ACC112 (cell line): Measurements from ENCODE around the gene ACOT8.

Experiments used
- H2AFZ ChIP-seq: fragments of 200-600 bp; sonication (generic); one replicate; pipeline ENCODE4 v1.6.0; 2017; ENCODE audit warnings: antibody characterized with exemption, low read length; ENCODE audit not compliant: unreplicated experiment
- H3K27ac ChIP-seq: fragments of 200-600 bp; sonication (generic); 2 replicates; pipeline ENCODE4 v1.5.1; 2014; ENCODE audit warnings: low read depth, mild to moderate bottlenecking, antibody characterized with exemption, low read length, moderate library complexity
- H3K27me3 ChIP-seq: fragments of 200-600 bp; sonication (generic); 2 replicates; pipeline ENCODE4 v1.6.1; 2014; ENCODE audit warnings: mild to moderate bottlenecking, antibody characterized with exemption, low read length, moderate library complexity, mixed read lengths; ENCODE audit not compliant: insufficient read depth
- H3K36me3 ChIP-seq: fragments of 200-600 bp; sonication (generic); 2 replicates; pipeline ENCODE4 v1.6.1; 2016; ENCODE audit warnings: mild to moderate bottlenecking, antibody characterized with exemption, low read length, moderate library complexity, mixed read lengths; ENCODE audit not compliant: insufficient read depth
- H3K4me1 ChIP-seq: fragments of 200-600 bp; sonication (generic); one replicate; pipeline ENCODE4 v1.6.1; 2016; ENCODE audit warnings: low read length, mixed read lengths; ENCODE audit not compliant: insufficient read depth, unreplicated experiment, control insufficient read depth
- H3K4me3 ChIP-seq: fragments of 200-600 bp; sonication (generic); 2 replicates; pipeline ENCODE4 v1.5.1; 2014; ENCODE audit warnings: mild to moderate bottlenecking, low read depth, low read length
- H3K79me2 ChIP-seq: fragments of 200-600 bp; sonication (generic); one replicate; pipeline ENCODE4 v1.6.0; 2016; ENCODE audit warnings: low read length; ENCODE audit not compliant: control insufficient read depth, unreplicated experiment, insufficient read depth

ACOT8 gene

GRCh38 chr20:45896641-45897161 is 39.5 kb upstream of the ACOT8 start:
- Histone ChIP-seq H2AFZ (no peak overlapping the region), H3K36me3 (peaks cover 6% of the 10 kb centered on the region; the same call in 1 of the 2 replicates), H3K79me2 (peaks cover 4% of the 10 kb centered on the region), H3K4me1 (peaks cover 8% of the 10 kb centered on the region), H3K27ac (no peak overlapping the region), H3K4me3 (no peak overlapping the region), H3K27me3 (no peaks in the 10 kb centered on the region)

- Histone ChIP-seq H3K79me2 (peaks cover 5% of the 10 kb centered on the region), H3K27ac (no peak overlapping the region), H3K27me3 (no peaks in the 10 kb centered on the region), H3K4me1 (peaks cover 8% of the 10 kb centered on the region), H3K36me3 (peaks cover 6% of the 10 kb centered on the region; the same call in 1 of the 2 replicates), H3K4me3 (no peak overlapping the region), H2AFZ (no peak overlapping the region)
These were observed 37.6 kb upstream of the ACOT8 start for GRCh38 chr20:45894797-45895196.

- H3K4me1 ChIP-seq: peaks cover 8% of the 10 kb centered on the region
- H3K4me3 ChIP-seq: no peak overlapping the region
- no peak overlapping the region for H2AFZ ChIP-seq
- peaks cover 5% of the 10 kb centered on the region for H3K79me2 ChIP-seq
- H3K27ac ChIP-seq: no peak overlapping the region
- H3K36me3 ChIP-seq: peaks cover 6% of the 10 kb centered on the region; the same call in 1 of the 2 replicates
- H3K27me3 ChIP-seq: no peaks in the 10 kb centered on the region
These were observed 36.6 kb upstream of the ACOT8 start for GRCh38 chr20:45893831-45894230.

DNA sequence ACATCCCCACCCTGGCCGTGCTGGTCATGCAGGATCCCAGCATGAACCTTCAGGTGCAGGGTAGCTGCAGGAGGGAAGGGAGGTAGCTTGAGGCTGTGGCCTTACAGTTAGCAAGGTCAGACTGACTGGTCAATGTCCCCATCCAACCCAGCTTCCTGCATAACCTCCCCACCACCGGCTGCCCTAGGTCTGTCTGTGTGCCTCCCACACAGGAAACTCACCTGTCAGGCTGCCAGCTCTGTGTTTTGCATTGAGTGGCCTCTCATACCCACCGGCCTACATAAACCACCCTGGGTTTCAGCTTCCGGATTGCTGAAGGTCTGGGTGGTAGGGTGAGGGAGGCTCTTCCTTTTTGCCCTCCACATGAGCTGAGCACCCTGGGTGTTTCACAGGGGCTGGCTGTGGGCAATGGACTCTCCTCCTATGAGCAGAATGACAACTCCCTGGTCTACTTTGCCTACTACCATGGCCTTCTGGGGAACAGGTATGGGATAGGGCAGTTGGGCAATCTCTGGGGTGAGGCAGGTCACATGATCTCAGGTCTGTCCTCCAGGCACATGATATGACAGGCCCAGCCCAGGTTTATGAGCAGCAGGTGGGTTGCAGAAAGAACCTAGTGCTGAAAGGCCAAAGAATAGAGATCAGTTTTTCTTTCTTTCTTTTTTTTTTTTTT is 35.8 kb upstream of the ACOT8 start:
- peaks cover 6% of the 10 kb centered on the region; the same call in 1 of the 2 replicates for H3K36me3 ChIP-seq
- no peaks in the 10 kb centered on the region for H3K27me3 ChIP-seq
- H2AFZ ChIP-seq: no peak overlapping the region
- H3K4me1 ChIP-seq: peaks cover 8% of the 10 kb centered on the region
- H3K4me3 ChIP-seq: no peak overlapping the region
- peaks cover 5% of the 10 kb centered on the region for H3K79me2 ChIP-seq
- no peak overlapping the region for H3K27ac ChIP-seq

DNA sequence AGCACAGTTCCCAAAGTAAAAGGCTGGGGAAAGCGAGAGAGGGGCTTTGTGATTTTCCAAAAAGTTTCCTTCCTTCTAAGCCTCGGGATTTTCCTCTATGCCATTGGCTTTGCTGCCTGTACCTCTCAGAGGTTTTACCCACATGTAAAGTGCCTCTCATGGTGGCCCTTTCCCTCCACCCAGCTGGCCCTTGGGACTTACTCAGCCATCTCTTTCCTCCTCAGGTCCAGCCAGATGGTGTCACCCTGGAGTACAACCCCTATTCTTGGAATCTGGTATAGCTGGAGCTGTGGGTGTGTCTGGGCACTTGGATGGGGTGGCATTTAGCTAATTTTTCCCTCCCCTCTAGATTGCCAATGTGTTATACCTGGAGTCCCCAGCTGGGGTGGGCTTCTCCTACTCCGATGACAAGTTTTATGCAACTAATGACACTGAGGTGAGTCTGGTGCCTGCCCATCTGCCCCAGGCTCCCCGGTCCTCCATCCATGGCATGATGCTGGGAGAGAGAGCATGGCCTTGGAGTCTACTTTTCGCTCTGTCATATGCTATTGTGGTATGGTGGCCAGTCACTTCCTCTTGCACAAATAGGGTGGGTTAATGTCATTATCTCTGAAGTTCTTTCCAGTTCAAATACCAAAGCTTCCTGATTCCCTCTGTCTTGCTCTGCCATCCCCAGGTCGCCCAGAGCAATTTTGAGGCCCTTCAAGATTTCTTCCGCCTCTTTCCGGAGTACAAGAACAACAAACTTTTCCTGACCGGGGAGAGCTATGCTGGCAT is 35.0 kb upstream of the ACOT8 start:
- H3K4me3 ChIP-seq: peak overlapping the region; percentile 81
- H3K36me3 ChIP-seq: peaks cover 6% of the 10 kb centered on the region; the same call in 1 of the 2 replicates
- peaks cover 5% of the 10 kb centered on the region for H3K79me2 ChIP-seq
- peaks cover 8% of the 10 kb centered on the region for H3K4me1 ChIP-seq
- no peaks in the 10 kb centered on the region for H3K27me3 ChIP-seq
- H3K27ac ChIP-seq: peak overlapping the region; percentile 2; the same call in 1 of the 2 replicates
- H2AFZ ChIP-seq: no peak overlapping the region

DNA sequence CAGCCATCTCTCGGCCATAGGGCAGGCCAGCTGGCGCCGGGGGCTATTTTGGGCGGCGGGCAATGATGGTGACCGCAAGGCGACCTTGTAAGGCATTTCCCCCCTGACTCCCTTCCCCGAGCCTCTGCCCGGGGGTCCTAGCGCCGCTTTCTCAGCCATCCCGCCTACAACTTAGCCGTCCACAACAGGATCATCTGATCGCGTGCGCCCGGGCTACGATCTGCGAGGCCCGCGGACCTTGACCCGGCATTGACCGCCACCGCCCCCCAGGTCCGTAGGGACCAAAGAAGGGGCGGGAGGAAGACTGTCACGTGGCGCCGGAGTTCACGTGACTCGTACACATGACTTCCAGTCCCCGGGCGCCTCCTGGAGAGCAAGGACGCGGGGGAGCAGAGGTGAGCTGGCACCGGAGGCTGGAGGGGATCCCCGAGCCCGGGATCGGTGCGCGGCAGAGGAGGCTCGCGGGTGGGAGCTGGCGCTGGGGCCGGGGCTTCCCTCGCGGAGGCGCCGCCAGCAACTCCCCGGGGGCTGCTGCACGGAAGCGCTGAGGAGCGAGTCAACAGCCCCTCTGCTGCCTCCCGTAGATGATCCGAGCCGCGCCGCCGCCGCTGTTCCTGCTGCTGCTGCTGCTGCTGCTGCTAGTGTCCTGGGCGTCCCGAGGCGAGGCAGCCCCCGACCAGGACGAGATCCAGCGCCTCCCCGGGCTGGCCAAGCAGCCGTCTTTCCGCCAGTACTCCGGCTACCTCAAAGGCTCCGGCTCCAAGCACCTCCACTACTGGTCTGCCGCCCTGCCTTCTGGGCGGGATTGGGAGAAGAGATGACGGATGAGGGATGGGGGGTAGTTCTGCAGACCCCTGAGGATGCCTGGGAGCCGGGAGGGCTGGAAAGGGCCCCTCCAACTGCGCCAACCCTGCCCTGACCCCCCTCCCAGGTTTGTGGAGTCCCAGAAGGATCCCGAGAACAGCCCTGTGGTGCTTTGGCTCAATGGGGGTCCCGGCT is 34.1 kb upstream of the ACOT8 start, which contains the start of the genes CTSA and NEURL2:
CTSA (plus strand) TSS at position 351 of the 999 bp plus-strand sequence; CDS start at position 585, 234 bp downstream.
NEURL2 (minus strand) TSS at position 224 of the 999 bp plus-strand sequence; CDS start at position 7, 217 bp downstream.
- Histone ChIP-seq H3K79me2 (peaks cover 5% of the 10 kb centered on the region), H3K36me3 (no peaks in the 10 kb centered on the region), H3K4me1 (peaks cover 8% of the 10 kb centered on the region), H3K27ac (peak within 1 kb of the TSS; percentile 39; the same call in 1 of the 2 replicates), H2AFZ (peak within 1 kb of the TSS; percentile 79), H3K4me3 (peak within 1 kb of the TSS; percentile 81), H3K27me3 (no peaks in the 10 kb centered on the region)

GRCh38 chr20:45890077-45890984 is 33.1 kb upstream of the ACOT8 start:
- Histone ChIP-seq H3K4me1 (peaks cover 9% of the 10 kb centered on the region), H3K36me3 (no peaks in the 10 kb centered on the region), H2AFZ (peak overlapping the region; percentile 79), H3K79me2 (peaks cover 5% of the 10 kb centered on the region), H3K27ac (peak overlapping the region; percentile 39; the same call in 1 of the 2 replicates), H3K27me3 (no peaks in the 10 kb centered on the region), H3K4me3 (peak overlapping the region; percentile 81)

DNA sequence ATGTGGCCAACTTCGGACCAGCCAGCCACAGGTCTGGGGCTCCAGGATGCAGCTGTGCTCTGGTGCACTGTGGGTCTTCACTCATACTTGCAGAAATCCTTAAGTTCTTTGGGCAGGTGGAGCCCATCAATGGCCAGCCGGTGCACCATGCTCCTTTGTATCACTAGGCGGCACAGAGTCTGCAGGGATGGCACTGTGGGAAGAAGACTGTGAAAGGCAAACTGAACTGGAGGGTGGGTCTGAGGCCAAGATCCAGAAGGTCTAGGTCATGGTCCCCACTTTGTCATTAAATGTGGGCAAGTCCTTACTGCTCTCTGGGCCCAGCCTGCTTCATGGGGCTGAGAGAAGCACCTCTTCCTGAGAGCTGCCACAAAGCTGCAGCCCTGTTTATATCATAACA is 31.5 kb upstream of the ACOT8 start:
- Histone ChIP-seq H3K4me1 (peaks cover 18% of the 10 kb centered on the region), H3K4me3 (no peak overlapping the region), H3K79me2 (peaks cover 5% of the 10 kb centered on the region), H3K27ac (no peak overlapping the region), H2AFZ (no peak overlapping the region), H3K36me3 (no peaks in the 10 kb centered on the region), H3K27me3 (no peaks in the 10 kb centered on the region)

DNA sequence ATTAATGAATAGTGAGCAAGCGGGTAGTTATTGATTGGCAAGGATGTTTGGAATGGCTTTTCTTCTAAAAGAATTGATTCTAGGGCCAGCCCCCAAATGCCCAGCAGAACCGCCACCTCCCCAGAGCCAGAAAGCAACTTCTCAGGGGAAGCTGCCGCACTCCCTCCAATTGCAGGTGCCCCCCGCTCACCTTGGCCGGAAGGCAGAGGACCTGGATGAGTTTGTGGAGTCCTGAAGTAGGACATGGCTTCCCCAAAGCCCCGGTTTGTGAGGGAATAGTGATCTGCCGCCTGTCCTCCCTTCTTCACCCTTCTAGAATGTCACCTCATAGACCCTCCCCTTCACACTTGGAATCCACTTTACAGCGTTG is 30.1 kb upstream of the ACOT8 start, which contains the start of gene SPATA25:
SPATA25 (minus strand) TSS at position 277 of the 370 bp plus-strand sequence; CDS start at position 245, 32 bp downstream.
- Histone ChIP-seq H3K36me3 (peaks cover 8% of the 10 kb centered on the region; the same call in 1 of the 2 replicates), H3K79me2 (peaks cover 8% of the 10 kb centered on the region), H3K27ac (no peak within 1 kb of the TSS)

More for the DNA sequence above, 30.1 kb upstream of the ACOT8 start, which contains the start of gene SPATA25:
- H3K27me3 ChIP-seq: no peaks in the 10 kb centered on the region
- H2AFZ ChIP-seq: no peak within 1 kb of the TSS
- peaks cover 14% of the 10 kb centered on the region for H3K4me1 ChIP-seq
- H3K4me3 ChIP-seq: no peak within 1 kb of the TSS
